NCI-H146 (cell line): ENCODE results near the gene SFXN5.
"Not testable (repeated sequence)": the region's sequence is repeated elsewhere in the genome, so short reads cannot be mapped to it uniquely, and the experiment has no call there.

ENCODE experiments used
- DNase-seq: peaks from one replicate; lab custom pipeline; 2025; lab: John Stamatoyannopoulos, UW

Gene SFXN5

DNA sequence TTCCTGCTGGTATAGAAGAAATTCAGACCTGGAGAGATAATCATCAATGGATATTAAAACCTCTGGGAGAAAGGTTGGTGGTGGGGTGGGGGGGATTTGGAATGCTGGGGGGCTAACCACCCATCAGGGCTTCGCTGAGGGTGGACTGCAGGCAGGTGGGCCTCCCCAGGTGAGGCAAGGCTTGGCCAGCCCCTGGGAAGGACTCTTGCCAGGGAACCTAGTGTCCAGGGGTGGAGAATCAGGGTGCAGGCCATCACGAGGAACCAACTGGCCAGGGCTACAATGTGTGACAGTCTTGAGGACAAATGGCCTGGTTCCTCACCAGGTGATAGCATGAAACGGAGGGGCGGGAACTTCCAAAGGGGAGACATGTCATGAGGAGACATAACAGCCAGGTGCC is 29.4 kb upstream of the SFXN5 start:
- DNase-seq: no peak

DNA sequence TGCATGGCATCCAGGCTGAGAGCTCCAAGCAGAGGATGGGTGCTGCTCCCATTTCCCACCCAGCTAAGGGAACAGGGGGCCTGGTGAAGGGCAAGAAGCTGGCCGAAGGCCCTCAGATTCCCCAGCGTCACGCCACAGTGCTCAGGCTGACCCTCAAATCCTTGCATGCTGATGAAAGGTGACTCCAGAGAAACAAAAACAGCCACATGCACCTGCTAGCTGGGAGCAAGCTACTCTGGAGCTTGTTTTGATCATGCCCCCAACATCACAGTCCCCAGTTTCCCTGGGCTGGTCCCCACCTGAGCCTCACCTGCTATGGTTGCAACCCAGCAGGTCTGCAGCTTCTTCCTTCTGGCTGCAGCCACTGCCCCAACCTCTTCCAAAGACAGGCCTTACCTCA is 28.0 kb upstream of the SFXN5 start:
- DNase-seq: no peak

DNA sequence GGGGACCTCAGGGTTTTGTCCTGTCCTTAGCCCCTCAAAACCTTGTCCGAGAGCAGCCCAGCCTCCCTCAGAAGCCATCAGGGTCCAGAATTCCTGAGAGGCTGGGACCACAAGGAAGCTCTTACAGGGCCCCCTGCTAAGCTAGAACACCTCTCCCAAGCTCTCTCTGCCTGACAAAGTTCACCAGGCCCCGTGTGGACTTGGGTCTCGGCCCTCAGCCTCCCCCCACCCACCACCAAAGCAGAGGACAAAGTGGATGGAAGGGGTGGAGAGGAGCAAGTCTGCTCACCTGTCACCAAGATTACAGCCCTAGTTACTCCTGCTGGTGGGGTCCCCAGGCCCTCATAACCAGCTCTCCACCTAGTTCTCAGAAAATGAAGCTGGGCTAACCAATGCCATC is 24.4 kb upstream of the SFXN5 start:
- no peak for DNase-seq

DNA sequence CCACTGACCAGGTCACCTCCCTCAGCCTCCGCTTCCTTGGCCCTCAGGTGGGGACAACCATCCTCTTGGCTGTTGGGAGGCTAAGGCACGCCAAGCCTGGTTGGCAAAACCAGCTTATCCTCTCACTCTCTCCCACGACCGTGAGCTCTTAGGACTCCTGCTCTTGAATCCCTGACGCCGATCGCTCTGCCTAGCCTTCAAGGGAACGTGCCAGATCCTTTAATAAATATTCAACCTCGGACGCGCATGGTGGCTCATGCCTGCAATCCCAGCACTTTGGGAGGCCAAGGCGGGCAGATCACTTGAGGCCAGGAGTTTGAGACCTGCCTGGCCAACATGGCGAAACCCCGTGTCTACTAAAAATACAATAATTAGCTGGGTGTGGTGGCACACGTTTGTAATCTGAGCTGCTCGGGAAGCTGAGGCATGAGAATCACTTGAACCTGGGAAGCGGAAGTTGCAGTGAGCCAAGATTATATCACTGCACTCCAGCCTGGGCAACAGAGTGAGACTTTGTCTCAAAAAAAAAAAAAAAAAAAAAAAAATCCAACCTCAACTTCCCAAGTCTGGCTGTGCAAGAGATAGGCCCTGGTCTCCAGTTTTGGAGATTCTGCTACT is 22.2 kb upstream of the SFXN5 start:
- DNase-seq: not testable (repeated sequence)

DNA sequence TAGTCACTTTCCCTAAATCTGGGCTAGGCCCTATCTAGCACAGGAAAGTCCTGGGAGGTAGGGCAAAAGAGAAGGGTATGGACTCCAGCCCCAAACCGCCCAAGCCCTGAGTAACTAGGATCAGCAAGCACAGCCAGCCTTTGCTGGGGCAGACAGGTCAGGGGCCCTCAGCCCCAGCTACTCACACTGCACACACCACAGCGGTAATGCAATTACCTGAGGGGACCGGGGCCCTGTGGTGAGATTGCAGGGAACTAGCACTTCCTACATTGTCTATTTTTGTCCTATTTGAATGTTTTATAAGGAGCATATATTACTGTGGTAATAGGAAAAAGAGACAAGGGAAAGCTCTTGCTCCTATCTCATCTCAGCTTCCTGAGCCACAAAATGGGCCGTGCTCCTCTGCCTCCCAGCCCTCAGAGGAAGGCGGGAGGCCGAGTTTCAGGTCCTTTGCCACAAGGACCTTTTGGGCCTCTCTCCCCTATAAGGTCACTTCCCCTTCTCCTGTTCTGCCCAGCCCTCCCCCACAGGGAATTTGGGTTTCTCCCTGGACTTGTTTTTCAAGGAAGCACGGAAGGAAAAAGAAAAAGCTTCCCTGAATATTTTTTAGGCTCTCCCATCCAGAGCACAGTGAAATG is 20.8 kb upstream of the SFXN5 start:
- no peak for DNase-seq

DNA sequence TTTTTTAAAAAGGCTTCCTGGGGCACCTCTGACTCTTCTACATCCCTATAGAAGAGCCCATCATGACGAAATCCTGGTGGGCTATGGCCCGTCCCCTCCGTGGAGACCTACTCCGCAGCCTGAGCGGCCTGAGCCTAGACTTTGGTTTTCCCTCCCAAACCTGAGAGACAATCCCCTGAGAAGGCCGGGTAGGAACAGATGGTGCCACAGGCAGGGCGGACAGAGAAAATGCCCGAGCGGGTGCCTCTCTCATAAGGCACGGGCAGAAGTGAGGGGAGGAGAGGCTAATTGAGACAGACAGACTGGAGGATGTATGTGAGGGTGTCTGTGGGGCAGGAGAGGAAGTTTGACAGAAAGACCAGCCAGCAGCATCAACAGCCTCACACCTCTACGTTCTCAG is 20.2 kb upstream of the SFXN5 start:
- DNase-seq: no peak

DNA sequence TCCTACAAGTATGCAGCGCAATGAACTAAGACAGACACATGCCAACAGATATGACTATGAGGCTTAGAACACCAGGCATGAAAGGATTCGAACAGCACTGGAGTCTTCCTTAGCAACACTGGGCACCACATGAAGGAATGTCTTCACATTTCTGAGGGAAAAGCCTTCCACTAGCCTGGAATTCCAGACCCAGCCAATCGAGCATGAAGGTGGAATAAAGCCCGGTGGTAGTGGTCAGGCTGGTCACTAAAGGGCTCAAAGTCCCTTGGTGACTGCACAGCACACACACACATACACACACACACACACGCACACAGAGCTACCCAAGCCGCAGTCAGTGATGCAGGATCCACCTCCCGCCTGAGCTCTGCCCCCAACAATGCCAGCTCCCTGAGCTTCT is 19.7 kb upstream of the SFXN5 start:
- no peak for DNase-seq

DNA sequence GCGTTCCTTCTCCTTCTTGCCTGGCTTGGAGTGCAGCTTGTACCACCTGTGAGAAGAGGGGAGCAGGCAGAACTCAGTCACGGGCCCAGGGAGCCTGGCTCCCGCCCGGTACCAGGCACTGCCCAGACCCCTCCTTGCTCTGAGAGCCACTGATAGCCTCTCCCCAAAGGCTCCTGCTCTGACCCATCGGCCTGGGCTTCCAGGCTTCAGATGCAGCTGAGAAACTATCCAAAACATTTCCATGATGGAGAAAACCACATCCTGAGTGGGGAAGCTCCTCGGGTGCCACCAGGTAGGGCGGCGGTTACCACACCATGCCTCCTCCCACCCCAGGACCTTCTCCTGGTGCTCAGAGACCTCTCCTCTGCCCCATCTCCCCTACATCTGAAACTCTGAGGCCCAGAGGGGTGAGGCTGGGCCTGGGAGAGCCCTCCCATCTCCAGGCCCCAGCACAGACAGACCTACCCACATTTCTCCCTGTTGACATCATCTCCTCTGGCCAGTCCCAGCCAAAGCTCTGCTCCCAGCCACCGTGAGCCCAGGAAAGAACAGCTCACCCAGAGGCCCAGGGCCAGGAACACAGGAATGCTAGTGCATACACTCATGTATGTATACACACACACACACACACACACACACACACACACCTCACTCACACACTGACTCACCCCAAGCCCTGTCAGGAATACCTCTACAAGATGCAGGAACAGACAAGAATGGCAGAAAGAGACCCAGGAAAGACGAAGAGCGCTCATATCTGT is 17.9 kb upstream of the SFXN5 start:
- DNase-seq: no peak

DNA sequence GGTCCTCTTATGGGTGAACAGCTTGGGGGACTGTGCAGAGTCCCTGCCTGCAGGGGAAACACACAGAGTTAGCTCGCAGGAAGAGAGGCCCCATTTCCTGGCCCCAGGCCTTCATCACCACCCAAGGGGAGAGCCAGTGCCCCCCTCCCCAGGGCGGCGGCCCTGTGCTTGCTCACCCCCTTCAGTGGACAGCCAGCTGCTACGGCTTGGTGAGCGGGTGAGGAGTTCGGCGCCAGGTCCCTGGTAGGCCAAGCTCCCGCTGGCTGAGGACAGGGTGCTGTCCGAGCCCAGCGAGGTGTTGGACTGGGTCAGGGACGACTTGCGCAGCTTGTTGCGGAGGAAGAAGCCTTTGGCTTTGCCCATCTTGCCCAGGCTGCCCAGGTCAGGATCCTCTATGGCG is 17.2 kb upstream of the SFXN5 start:
- DNase-seq: no peak

DNA sequence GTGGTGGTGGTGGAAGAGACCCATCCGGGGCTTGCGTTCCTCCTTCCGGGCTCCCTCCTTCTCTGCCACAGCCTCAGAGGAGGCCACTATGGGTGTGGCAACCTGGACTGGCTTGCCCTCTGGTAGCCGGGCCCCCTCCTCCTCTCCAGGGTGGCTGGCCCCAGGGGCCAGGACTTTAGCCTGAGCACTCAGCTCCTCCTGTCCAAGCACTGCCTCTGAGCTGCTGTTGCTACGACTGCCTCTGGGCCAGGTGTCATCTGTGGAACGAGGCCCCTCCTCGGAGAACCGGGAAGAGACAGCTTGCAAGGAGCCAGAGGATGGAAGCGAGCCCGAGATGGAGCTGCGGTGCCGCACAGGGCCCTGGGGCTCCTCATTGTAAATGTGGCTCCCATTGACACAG is 16.7 kb upstream of the SFXN5 start:
- no peak for DNase-seq

DNA sequence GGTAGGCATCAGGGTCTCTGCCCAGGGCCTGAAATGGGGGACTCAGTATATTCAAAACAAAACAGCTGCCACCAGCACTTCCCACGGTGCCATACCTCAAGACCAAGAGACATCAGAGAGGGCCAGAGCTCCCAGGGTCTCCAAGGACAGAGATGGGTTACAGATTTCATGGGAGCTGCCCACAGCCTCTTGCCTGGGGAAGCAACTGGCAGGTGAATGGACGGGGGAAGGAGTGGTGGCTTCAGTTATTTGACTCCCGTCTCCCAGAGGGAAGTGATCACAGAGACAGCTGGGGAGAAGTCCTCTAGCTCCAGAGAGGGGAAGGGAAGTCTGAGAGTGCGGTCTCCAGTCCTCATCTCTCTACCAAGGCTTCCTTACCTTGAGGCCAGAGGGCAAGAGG is 15.8 kb upstream of the SFXN5 start:
- no peak for DNase-seq

DNA sequence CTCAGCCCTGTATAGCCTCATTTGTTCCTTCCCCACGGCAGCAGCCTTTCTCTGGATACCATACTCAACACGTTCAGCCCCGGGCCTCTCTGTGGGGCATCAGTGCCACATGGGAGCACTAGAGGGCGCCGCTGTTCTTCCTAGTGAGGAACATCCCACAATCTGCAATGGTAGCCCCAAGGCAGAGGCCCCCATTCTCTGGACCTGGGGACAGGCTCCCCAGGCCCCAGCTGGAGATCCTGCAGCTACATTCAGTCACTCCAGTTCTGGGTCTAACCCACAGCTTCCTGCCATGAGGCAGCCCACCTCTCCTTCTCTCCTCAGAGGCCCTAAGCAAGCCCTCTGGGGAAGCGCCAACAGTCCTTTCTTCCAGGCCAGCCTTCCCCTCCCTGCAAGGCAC is 14.2 kb upstream of the SFXN5 start:
- DNase-seq: peak; percentile 60

DNA sequence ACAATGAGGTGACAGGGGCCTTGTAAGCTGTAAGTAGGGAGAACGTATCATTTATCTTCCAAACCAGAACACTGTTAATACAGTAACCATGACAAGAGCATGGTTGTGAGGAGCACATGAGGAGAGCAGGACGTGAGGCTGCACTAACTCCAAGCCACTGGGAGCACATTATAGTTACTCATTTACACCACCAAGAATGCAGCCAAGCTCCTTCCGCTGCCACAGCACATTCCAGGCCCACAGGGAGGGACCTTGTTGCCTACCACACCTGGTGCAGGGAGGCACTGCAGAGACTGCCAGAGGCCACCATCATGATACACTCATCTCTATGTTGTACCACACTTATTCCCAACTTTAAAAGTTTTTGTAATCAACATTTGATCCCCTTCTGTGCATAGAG is 13.5 kb upstream of the SFXN5 start:
- no peak for DNase-seq

DNA sequence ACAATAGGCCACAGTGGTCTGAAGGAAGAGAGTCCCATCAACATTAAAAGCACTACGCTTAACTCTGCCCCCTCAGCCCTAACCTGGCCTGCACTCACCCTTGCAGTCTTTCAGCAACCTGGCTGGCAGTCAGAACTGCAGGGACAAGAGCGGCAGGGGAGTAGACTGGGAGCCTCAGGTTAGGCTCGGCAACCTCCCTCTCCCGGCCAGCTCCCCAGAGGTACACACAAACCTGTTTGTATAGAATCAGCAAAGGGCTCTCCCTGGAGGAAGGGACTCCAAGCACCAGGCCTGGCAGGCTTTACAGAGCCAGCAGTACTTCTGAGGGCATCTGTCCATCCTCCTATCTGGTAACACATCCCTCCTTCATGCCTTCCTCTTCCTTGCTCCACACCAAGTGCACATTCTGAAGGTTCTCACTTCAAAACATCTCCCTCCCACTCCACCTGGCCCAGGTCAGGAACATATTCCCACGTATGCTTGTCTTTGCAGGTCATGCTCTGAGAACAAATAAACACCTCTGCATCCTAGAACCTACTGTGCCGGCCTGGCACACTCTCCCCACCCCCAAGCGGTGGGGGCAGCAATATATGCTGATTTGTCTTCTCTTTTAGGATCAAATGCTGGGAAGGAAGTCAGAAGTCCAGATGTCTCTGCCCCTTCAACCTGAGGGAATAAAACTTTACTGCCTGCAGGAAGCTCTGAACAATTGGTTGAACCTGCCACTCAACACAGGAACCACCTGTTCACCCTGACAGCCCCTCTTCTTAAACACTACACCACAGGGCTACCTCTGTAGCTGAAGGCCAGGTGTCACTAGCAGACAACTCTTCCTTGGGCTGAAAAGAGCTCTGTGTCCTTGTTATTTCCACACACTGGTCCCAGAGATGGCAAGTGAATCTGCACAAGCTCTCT is 12.6 kb upstream of the SFXN5 start:
- peak; percentile 24 for DNase-seq

DNA sequence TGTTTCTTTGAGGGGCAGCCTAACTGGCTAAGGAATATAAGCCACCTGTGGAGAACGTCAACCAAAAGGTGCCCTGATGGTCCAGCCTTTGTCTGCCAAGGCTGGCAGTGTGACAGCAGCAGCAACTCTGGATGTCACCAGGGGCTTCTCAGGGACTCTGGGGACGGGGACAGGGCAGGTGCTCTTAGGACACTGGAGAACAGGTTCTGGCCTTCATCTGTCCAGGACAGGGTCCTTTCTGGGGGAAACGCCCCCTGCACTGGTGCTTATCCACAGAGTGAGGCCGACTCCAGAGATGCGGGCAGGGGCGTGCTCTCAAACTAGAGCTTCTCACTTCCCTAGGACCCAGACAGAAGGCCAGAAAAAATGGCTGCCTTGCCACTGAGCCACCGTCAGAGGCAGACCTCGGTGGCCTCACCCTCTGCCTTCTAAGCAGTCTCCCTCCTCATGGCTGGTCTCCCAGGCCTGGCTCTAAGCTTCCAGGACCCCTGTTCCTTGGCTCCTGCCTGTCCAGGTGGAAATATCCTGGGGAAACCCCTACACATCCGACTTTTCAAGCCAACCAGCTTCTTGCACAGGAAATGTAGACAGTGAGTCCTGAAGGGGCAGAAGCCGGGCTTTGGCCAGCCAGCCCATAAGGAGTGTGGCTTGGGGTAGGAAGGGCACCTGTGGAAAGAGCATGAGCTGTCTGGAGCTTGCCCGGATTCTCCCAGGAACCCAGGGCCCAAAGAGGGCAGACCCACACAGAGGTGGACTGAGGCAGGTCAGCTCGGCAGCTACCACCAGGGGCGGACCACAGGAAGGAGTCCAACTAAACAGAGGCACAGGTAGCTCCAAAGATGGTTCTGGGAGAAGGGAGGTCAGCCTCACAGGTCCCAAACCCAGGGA is 11.3 kb upstream of the SFXN5 start:
- DNase-seq: no peak

DNA sequence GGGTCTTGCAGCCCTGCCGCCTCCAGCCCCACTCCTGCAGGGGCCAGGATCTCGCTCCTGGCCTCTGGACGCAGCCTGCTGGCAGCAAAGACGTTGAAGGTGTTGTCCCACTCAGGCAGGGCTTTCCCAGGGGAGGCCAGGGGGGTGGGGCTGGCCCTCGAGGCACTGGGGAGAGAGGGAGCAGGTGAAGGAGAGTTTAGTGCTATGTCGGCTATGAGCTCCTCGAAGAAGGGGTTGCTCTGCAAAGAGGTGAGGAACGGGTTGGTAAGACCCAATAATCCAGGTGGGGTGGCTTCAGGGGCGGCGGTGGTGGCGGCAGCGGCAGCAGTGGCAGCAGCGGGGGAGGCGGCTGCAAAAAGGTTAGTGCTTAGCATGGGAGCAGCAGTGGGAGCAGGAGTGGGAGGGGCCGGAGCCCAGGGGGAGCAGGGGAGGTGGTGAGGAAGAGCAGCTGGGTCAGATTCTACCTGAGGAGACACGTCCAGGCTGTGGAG is 9.7 kb upstream of the SFXN5 start:
- DNase-seq: no peak

DNA sequence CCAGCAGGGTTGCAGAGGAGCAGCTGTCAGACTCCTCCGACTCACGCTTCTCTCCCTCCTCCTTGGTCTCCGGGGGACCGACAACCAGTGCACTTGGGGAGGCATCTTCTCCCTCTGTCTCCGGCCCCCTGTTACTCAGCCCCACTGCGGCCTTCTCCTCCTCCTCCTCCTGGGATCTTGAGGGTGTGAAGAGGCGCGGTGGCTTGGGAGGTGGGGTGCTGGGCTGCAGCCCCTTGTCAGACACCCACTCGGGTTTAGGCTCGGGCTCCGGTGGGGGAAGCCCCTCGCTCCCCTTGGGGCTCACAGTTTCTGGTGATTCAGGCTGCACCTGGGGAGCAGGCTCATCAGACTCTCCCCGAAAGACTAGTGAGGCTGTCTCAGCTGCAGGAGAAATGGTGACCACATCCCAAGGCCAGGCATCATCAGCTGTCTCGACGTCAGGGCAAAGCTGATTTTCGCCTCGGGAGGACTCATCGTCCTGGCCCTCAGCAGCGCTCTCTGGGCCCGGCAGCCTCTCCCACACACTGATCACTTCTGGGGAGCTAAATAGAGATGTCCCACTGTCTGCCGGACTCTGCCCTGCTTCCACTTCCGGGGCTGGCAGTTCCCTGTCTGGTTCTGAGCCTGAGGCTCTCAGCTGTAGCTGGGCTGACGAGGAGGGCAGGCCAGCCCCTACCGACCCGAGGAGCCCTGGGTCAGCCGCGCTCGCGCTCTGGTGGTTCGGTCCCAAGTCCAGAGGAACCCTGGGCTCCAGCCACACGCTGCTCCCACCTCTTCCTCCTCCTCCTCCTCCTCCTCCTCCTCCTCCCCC is 9.0 kb upstream of the SFXN5 start:
- DNase-seq: no peak

DNA sequence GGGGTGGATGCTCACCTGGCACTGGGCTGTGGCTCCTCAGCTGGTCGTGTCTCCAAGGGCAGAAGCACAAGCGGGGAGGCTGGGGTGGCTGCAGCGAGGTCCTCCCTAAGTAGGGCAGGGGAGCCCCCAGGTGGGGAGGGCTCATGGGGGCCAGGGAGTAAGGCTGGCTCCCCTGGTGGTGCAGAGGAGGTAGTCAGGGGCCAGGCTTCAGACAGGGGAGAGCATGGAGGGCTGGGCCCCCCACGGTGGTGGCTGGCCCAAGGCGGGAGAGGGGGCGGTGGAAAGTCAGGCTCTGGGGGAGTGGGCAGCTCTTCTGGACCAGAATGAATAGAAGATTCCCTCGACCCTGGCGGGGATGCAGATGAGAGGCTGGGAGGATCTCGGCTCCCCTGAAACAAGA is 8.1 kb upstream of the SFXN5 start:
- no peak for DNase-seq

DNA sequence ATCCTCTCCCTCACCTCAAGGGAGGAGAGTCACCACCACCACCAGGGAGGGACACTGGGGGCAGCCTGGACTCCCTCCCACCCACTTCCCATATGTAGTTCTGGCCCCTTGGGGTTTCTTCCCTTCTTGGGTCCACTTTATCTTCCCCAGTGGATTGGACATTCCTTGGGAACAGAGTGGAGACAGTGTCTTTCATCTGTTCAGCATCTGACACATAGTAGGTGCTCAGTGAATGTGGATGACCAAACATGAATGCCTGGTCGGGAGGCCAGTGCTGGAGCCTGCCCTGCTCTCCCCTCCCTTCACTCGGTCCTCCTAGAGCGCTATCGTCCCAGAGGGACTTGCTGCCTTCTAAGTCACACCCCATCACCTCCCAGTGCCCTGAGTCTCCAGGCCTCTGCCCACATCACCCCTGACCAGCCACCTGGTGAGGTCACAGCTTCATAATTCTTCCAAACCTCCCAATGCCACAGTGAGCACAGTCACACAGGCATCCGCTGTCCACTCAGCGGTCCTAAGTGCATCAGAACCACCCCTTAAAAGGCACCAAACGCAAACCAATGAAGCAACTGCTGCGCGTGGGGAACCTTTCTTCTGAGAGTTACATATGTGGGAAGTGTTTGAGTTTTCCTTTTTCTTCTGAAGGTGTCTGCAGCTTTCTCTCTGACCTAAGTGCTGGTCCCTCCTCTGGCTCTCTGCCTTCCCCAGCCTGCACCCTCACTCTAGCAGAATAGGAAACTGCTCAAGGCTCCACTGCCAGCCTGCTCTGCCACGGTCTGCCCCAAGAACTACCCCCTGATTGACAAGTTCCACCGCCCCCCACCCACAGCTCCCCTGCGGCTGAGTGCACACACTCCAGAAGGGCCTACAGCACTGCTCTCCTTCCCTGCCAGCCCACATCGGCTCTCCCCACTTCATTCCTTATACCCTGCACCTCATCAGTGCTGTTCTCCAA is 7.2 kb upstream of the SFXN5 start:
- no peak for DNase-seq
